Measurements from ENCODE around the gene PRSS35.

DNA sequence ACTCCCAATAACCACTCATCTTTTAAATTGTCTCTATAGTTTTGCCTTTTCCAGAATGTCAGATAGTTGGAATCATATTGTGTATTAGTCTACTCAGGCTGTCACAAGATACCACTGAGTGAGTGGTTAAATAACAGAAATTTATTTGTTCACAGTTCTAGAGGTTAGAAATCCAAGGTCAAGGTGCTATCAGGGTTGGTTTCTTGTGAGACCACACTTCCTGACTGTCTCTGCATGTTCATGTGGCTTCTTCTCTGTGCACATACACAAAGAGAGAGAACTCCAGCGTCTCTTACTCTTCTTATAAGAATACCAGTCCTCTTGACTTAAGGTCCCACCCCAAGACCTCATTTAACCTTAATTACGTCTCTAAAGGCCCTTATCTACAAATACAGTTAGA is 23.9 kb upstream of the PRSS35 start:
- no peak for TF ChIP-seq CREB1 (CRISPR knock-in tag; IDR thresholded peaks at IDR 0.05)
- TF ChIP-seq, protein P1, sequence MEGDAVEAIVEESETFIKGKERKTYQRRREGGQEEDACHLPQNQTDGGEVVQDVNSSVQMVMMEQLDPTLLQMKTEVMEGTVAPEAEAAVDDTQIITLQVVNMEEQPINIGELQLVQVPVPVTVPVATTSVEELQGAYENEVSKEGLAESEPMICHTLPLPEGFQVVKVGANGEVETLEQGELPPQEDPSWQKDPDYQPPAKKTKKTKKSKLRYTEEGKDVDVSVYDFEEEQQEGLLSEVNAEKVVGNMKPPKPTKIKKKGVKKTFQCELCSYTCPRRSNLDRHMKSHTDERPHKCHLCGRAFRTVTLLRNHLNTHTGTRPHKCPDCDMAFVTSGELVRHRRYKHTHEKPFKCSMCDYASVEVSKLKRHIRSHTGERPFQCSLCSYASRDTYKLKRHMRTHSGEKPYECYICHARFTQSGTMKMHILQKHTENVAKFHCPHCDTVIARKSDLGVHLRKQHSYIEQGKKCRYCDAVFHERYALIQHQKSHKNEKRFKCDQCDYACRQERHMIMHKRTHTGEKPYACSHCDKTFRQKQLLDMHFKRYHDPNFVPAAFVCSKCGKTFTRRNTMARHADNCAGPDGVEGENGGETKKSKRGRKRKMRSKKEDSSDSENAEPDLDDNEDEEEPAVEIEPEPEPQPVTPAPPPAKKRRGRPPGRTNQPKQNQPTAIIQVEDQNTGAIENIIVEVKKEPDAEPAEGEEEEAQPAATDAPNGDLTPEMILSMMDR (IDR thresholded peaks at IDR 0.05) = no peak
